Mesenchymal stem cell (in vitro differentiated cells and primary cell): Measurements from ENCODE around the gene SYNGR3.

Experiments used
- DNase-seq: peaks from one replicate; pipeline ENCODE4 v3.0.0-alpha.2; 2013
- H2AFZ ChIP-seq: one replicate; pipeline ENCODE4 v1.6.1; 2013; ENCODE audit warnings: low read depth, mild to moderate bottlenecking, control low read depth, inconsistent platforms, low read length, moderate library complexity
- H2AK5ac ChIP-seq: 2 replicates; pipeline ENCODE4 v1.6.1; 2013; ENCODE audit warnings: low read length, moderate library complexity, mild to moderate bottlenecking, inconsistent platforms; ENCODE audit not compliant: severe bottlenecking
- H2BK120ac ChIP-seq: one replicate; pipeline ENCODE4 v1.6.1; 2013; ENCODE audit warnings: low read depth, mild to moderate bottlenecking, inconsistent platforms, low read length, moderate library complexity
- H2BK12ac ChIP-seq, 2 experiments: one replicate each; pipeline ENCODE4 v1.6.1; 2013; ENCODE audit warnings: inconsistent platforms in 2 of 2, low read length in 2 of 2, mild to moderate bottlenecking in 2 of 2, moderate library complexity in 2 of 2, control low read depth in 1 of 2
- H2BK15ac ChIP-seq: one replicate; pipeline ENCODE4 v1.6.1; 2013; ENCODE audit warnings: mild to moderate bottlenecking, low read depth, inconsistent platforms; ENCODE audit not compliant: poor library complexity, severe bottlenecking
- H2BK5ac ChIP-seq: 2 replicates; pipeline ENCODE4 v1.6.1; 2013; ENCODE audit warnings: low read depth, mild to moderate bottlenecking, low read length, control low read depth, inconsistent platforms; ENCODE audit not compliant: poor library complexity, severe bottlenecking
- H3K14ac ChIP-seq, 2 experiments: one replicate each; pipeline ENCODE4 v1.6.1; 2013; ENCODE audit warnings: inconsistent platforms in 2 of 2, low read length in 2 of 2, control low read depth in 1 of 2, mild to moderate bottlenecking in 1 of 2, moderate library complexity in 1 of 2
- H3K18ac ChIP-seq, 2 experiments: one replicate each; pipeline ENCODE4 v1.6.1; 2013; ENCODE audit warnings: inconsistent platforms in 2 of 2, low read length in 2 of 2, control low read depth in 1 of 2, low read depth in 1 of 2, mild to moderate bottlenecking in 1 of 2
- H3K23ac ChIP-seq, 2 experiments: one replicate each; pipeline ENCODE4 v1.6.1; 2013; ENCODE audit warnings: inconsistent platforms in 2 of 2, low read length in 2 of 2, mild to moderate bottlenecking in 2 of 2, moderate library complexity in 2 of 2, control low read depth in 1 of 2
- H3K27ac ChIP-seq: 2 replicates; pipeline ENCODE4 v1.5.1; 2013; ENCODE audit warnings: mild to moderate bottlenecking, moderate library complexity, low read length, control low read depth, inconsistent platforms; ENCODE audit not compliant: poor library complexity, severe bottlenecking
- H3K27me3 ChIP-seq, 2 experiments: 2 replicates each; pipeline versions ENCODE4 v1.6.1 to v1.7.0; 2013; ENCODE audit warnings: low read length in 2 of 2, mild to moderate bottlenecking in 2 of 2, moderate library complexity in 2 of 2, control low read depth in 1 of 2, inconsistent platforms in 1 of 2; ENCODE audit not compliant: control insufficient read depth in 1 of 2, insufficient read depth in 1 of 2
- H3K36me3 ChIP-seq, 2 experiments: 2 replicates each; pipeline versions ENCODE4 v1.6.1 to v1.7.0; 2013; ENCODE audit warnings: low read length in 2 of 2, control low read depth in 1 of 2, inconsistent platforms in 1 of 2, low read depth in 1 of 2, mild to moderate bottlenecking in 1 of 2; ENCODE audit not compliant: insufficient read depth in 2 of 2, control insufficient read depth in 1 of 2
- H3K4ac ChIP-seq, 2 experiments: one replicate each; pipeline ENCODE4 v1.6.1; 2013; ENCODE audit warnings: inconsistent platforms in 2 of 2, low read length in 2 of 2, mild to moderate bottlenecking in 2 of 2, moderate library complexity in 2 of 2, control low read depth in 1 of 2, low read depth in 1 of 2
- H3K4me1 ChIP-seq: 2 replicates; pipeline ENCODE4 v1.6.1; 2013; ENCODE audit warnings: low read depth, low read length, control low read depth; ENCODE audit not compliant: control insufficient read depth, insufficient read depth
- H3K4me2 ChIP-seq: 2 replicates; pipeline ENCODE4 v1.6.1; 2013; ENCODE audit warnings: low read length, mild to moderate bottlenecking, inconsistent platforms; ENCODE audit not compliant: poor library complexity, severe bottlenecking
- H3K4me3 ChIP-seq, 2 experiments: 2 replicates each; pipeline versions ENCODE4 v1.5.1 to v1.7.0; 2013; ENCODE audit warnings: low read length in 2 of 2, mild to moderate bottlenecking in 2 of 2, control low read depth in 1 of 2, low read depth in 1 of 2; ENCODE audit not compliant: insufficient read depth in 1 of 2
- H3K79me1 ChIP-seq: replicated peaks from 2 replicates; pipeline ENCODE4 v1.6.1; 2013; ENCODE audit warnings: mild to moderate bottlenecking, control low read depth, low read length, inconsistent platforms; ENCODE audit not compliant: poor library complexity, severe bottlenecking
- H3K9ac ChIP-seq: 2 replicates; pipeline ENCODE4 v1.7.0; 2013; ENCODE audit warnings: mild to moderate bottlenecking, low read length, moderate library complexity
- H3K9me3 ChIP-seq: 2 replicates; pipeline ENCODE4 v1.7.0; 2013; ENCODE audit warnings: mild to moderate bottlenecking, low read length; ENCODE audit not compliant: control insufficient read depth
- H4K8ac ChIP-seq: one replicate; pipeline ENCODE4 v1.6.1; 2013; ENCODE audit warnings: inconsistent platforms, mild to moderate bottlenecking, low read length, moderate library complexity
- H4K91ac ChIP-seq: one replicate; pipeline ENCODE4 v1.6.1; 2013; ENCODE audit warnings: mild to moderate bottlenecking, low read length, inconsistent platforms
- WGBS: methylation state at CpG from one replicate; pipeline ENCODE4 v1.1.7; 2013; ENCODE audit warnings: mixed read lengths; 5-methylcytosine and 5-hydroxymethylcytosine counted together

SYNGR3 gene

GRCh38 chr16:2003827-2004641 is 14.3 kb downstream of the SYNGR3 start:
- WGBS = 34% methylated on average over 36 of the region's 36 CpGs
- H3K9ac ChIP-seq = peak overlapping the region; percentile 59
- H2BK120ac ChIP-seq = peak overlapping the region; percentile 37
- peak overlapping the region in 1 of 2 experiments; percentile 67 for H3K18ac ChIP-seq
- peak overlapping the region; percentile 43 for H4K91ac ChIP-seq
- H3K14ac ChIP-seq = peak overlapping the region in 1 of 2 experiments; percentile 23
- no peak overlapping the region for H2AFZ ChIP-seq
- H3K23ac ChIP-seq = no peak overlapping the region
- H3K4me1 ChIP-seq = peaks cover 51% of the 10 kb centered on the region
- no peaks in the 10 kb centered on the region for H3K9me3 ChIP-seq
- H3K79me1 ChIP-seq = peaks cover 32% of the 10 kb centered on the region
- peak; percentile 92 for DNase-seq
- H3K4me2 ChIP-seq = peak overlapping the region; percentile 30
- H3K27me3 ChIP-seq = no peaks in the 10 kb centered on the region
- H4K8ac ChIP-seq = peak overlapping the region; percentile 33
- peak overlapping the region in 1 of 2 experiments; percentile 44 for H3K4me3 ChIP-seq
- H2BK15ac ChIP-seq = no peak overlapping the region
- no peak overlapping the region for H2BK5ac ChIP-seq
- peak overlapping the region; percentile 35 to 59 for H3K4ac ChIP-seq
- no peak overlapping the region for H3K27ac ChIP-seq
- peak overlapping the region in 1 of 2 experiments; percentile 52 for H2BK12ac ChIP-seq
- H3K36me3 ChIP-seq = peaks cover 43 to 83% of the 10 kb centered on the region in 2 experiments
- peak overlapping the region; percentile 72 for H2AK5ac ChIP-seq

- no peak overlapping the region for H3K4me3 ChIP-seq
- peaks cover 51% of the 10 kb centered on the region for H3K4me1 ChIP-seq
- no peak overlapping the region for H2BK120ac ChIP-seq
- no peak overlapping the region for H3K4me2 ChIP-seq
- H3K23ac ChIP-seq = no peak overlapping the region
- H3K9ac ChIP-seq = no peak overlapping the region
- H2BK12ac ChIP-seq = no peak overlapping the region
- H3K14ac ChIP-seq = no peak overlapping the region
- H3K18ac ChIP-seq = no peak overlapping the region
- peak overlapping the region; percentile 31 for H4K91ac ChIP-seq
- H2BK15ac ChIP-seq = peak overlapping the region; percentile 21
- H2AFZ ChIP-seq = no peak overlapping the region
- no peak for DNase-seq
- 94% methylated on average over 34 of the region's 34 CpGs for WGBS
- no peak overlapping the region for H2BK5ac ChIP-seq
- H4K8ac ChIP-seq = no peak overlapping the region
- no peak overlapping the region for H3K27ac ChIP-seq
- H2AK5ac ChIP-seq = no peak overlapping the region
- H3K27me3 ChIP-seq = no peaks in the 10 kb centered on the region
- H3K9me3 ChIP-seq = no peaks in the 10 kb centered on the region
- no peak overlapping the region for H3K4ac ChIP-seq
- peaks cover 34 to 74% of the 10 kb centered on the region in 2 experiments for H3K36me3 ChIP-seq
- H3K79me1 ChIP-seq = peaks cover 24% of the 10 kb centered on the region
Measured at GRCh38 chr16:2004795-2005517, 15.2 kb downstream of the SYNGR3 start.

DNA sequence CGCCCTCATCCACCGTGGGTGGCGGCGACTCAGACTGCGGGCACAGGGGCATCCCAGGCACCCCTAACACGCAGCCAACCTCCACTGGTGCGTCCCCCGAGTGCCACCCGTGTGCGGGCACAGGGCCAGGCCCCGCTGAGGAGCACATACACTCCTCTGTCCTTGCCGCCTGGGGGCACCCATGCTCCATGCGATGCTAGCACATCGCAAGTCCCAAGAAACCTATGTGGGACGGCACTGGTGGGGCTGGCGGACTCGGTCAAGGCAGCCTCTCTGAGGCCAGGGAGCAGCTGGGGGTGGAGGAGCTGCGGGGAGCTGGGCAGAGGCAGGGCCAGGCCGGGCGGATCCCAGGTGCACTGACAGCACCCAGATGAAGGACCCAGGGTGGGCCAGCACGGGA is 15.9 kb downstream of the SYNGR3 start:
- 91% methylated on average over 21 of the region's 21 CpGs for WGBS

DNA sequence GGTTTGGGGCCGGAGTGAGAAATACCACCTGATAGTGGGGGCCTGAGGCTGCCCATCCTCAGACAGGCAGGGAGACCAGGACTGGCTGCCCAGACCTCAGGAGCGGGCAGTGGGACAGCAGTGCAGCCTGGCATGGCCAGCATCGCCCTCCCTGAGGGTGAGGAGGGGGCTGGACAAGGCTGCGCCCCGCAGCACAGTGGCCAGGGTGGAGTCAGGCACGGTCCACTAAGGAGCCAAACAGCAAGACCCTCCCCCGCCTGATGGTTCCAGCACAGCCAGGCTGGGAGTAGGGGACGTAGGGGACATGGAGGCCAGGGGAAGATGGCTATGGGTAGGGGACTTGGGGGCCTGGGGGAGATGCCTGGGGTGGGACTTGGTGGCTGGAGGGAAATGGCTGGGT is 16.5 kb downstream of the SYNGR3 start:
- Histone ChIP-seq H3K4me1 (peaks cover 57% of the 10 kb centered on the region), H3K23ac (no peak overlapping the region), H3K14ac (no peak overlapping the region), H3K18ac (no peak overlapping the region), H3K9ac (peak overlapping the region; percentile 53), H2BK5ac (no peak overlapping the region), H2BK15ac (no peak overlapping the region), H3K4me2 (no peak overlapping the region), H3K4ac (no peak overlapping the region), H4K8ac (no peak overlapping the region), H3K9me3 (no peaks in the 10 kb centered on the region), H4K91ac (peak overlapping the region; percentile 21), H2AFZ (no peak overlapping the region), H3K4me3 (peak overlapping the region in 1 of 2 experiments; percentile 18), H3K79me1 (peaks cover 22% of the 10 kb centered on the region), H3K27me3 (no peaks in the 10 kb centered on the region), H2AK5ac (no peak overlapping the region), H2BK12ac (no peak overlapping the region), H2BK120ac (no peak overlapping the region), H3K27ac (no peak overlapping the region), H3K36me3 (peaks cover 20 to 61% of the 10 kb centered on the region in 2 experiments)
- 97% methylated on average over 8 of the region's 8 CpGs for WGBS
- no peak for DNase-seq

More for the DNA sequence above, 15.9 kb downstream of the SYNGR3 start:
- H3K27ac ChIP-seq = no peak overlapping the region
- H3K36me3 ChIP-seq = peaks cover 27 to 67% of the 10 kb centered on the region in 2 experiments
- no peak overlapping the region for H4K91ac ChIP-seq
- peak overlapping the region in 1 of 2 experiments; percentile 18 for H3K4me3 ChIP-seq
- H3K18ac ChIP-seq = no peak overlapping the region
- H3K9ac ChIP-seq = peak overlapping the region; percentile 53
- no peak overlapping the region for H2AFZ ChIP-seq
- no peak overlapping the region for H3K23ac ChIP-seq
- DNase-seq = no peak
- no peak overlapping the region for H3K4ac ChIP-seq
- H3K79me1 ChIP-seq = peaks cover 25% of the 10 kb centered on the region
- H3K27me3 ChIP-seq = no peaks in the 10 kb centered on the region
- no peak overlapping the region for H2BK5ac ChIP-seq
- no peak overlapping the region for H2AK5ac ChIP-seq
- no peak overlapping the region for H3K4me2 ChIP-seq
- H3K4me1 ChIP-seq = peaks cover 57% of the 10 kb centered on the region
- no peak overlapping the region for H3K14ac ChIP-seq
- H2BK120ac ChIP-seq = no peak overlapping the region
- H2BK15ac ChIP-seq = no peak overlapping the region
- no peak overlapping the region for H4K8ac ChIP-seq
- no peaks in the 10 kb centered on the region for H3K9me3 ChIP-seq
- H2BK12ac ChIP-seq = no peak overlapping the region
